ENCODE results near the gene AKR1C8. TPM values are rescaled to one million over a fixed set of nuclear protein-coding genes. Genes with fewer than 3 reads are reported as not detected.
"Not testable (repeated sequence)": the region's sequence is repeated elsewhere in the genome, so short reads cannot be mapped to it uniquely, and the experiment has no call there.

Gene AKR1C8
- total RNA-seq, 1 donor from 2014 or later = not detected

DNA sequence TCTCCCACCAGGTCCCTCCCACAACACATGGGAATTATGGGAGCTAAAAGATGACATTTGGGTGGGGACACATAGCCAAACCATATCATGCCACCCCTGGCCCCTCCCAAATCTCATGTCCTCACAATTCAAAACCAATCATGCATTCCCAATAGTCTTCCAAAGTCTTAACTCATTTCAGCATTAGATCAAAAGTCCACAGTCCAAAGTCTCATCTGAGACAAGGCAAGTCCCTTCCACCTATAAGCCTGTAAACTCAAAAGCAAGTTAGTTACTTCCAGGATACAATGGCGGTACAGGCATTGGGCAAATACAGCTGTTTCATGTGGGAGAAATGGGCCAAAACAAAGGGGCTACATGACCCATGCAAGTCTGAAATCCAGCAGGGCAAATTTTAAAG lies 24.8 kb upstream of the AKR1C8 start:
- not testable (repeated sequence) for H3K4me3 ChIP-seq (ENCODE audit: insufficient read depth, low read depth, low read length); FAIRE-seq; H3K4me1 ChIP-seq (ENCODE audit: insufficient read depth, low read length); H4K20me1 ChIP-seq (ENCODE audit: insufficient read depth, low read length); H3K27ac ChIP-seq (ENCODE audit: low read depth, low read length); H3K27ac Mint-ChIP-seq (ENCODE audit: unreplicated experiment); H3K9me3 Mint-ChIP-seq (ENCODE audit: unreplicated experiment); H3K9me3 ChIP-seq (ENCODE audit: insufficient read depth, low read depth, low read length); H3K4me3 Mint-ChIP-seq (ENCODE audit: unreplicated experiment); H3K36me3 ChIP-seq (ENCODE audit: insufficient read depth, low read length); H3K36me3 Mint-ChIP-seq (ENCODE audit: low read depth, unreplicated experiment); H3K27me3 Mint-ChIP-seq (ENCODE audit: low read depth, unreplicated experiment); H2AFZ ChIP-seq (ENCODE audit: low read depth, low read length); H3K9ac ChIP-seq (ENCODE audit: low read length); DNase-seq (ENCODE audit: low read depth); H3K79me2 ChIP-seq (ENCODE audit: insufficient read depth, low read length); H3K4me2 ChIP-seq (ENCODE audit: low read length); H3K4me1 Mint-ChIP-seq (ENCODE audit: low read depth, unreplicated experiment); H3K27me3 ChIP-seq (ENCODE audit: insufficient read depth, low read length)

DNA sequence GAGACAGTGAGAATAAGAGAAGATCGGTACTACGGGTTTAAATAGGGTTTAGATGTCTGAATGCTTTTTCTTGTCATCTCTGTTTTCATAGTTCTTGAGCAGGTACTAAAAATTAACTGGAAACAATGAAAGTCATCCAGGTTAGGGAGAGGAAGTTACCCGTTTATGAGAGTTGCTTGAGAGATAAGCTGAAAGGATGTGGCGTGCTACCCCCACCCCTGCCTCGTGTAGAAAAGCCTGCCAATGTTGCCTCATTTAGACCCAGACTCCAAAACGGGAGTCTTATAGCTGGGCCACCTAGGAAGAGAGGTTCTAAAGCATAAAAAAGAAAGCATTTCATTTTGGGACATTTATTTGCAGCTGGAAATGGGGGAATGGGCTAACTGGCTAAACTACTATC lies 21.8 kb upstream of the AKR1C8 start:
- no peaks in the 10 kb centered on the region for H3K36me3 ChIP-seq (ENCODE audit: insufficient read depth, low read length)
- no peak overlapping the region for H3K4me2 ChIP-seq (ENCODE audit: low read length)
- H4K20me1 ChIP-seq (ENCODE audit: insufficient read depth, low read length) = no peaks in the 10 kb centered on the region
- H3K27ac ChIP-seq (ENCODE audit: low read depth, low read length) = no peak overlapping the region
- Mint-ChIP-seq H3K9me3 (ENCODE audit: unreplicated experiment) (peaks cover 4% of the 10 kb centered on the region), H3K4me3 (ENCODE audit: unreplicated experiment) (no peak overlapping the region), H3K4me1 (ENCODE audit: low read depth, unreplicated experiment) (no peaks in the 10 kb centered on the region), H3K27me3 (ENCODE audit: low read depth, unreplicated experiment) (peaks cover 8% of the 10 kb centered on the region), H3K27ac (ENCODE audit: unreplicated experiment) (no peak overlapping the region), H3K36me3 (ENCODE audit: low read depth, unreplicated experiment) (no peaks in the 10 kb centered on the region)
- DNase-seq (ENCODE audit: low read depth) (no peak), FAIRE-seq (no peak)
- H3K9me3 ChIP-seq (ENCODE audit: insufficient read depth, low read depth, low read length) = no peaks in the 10 kb centered on the region
- no peak overlapping the region for H3K4me3 ChIP-seq (ENCODE audit: insufficient read depth, low read depth, low read length)
- no peaks in the 10 kb centered on the region for H3K4me1 ChIP-seq (ENCODE audit: insufficient read depth, low read length)
- H3K9ac ChIP-seq (ENCODE audit: low read length) = no peak overlapping the region
- no peaks in the 10 kb centered on the region for H3K27me3 ChIP-seq (ENCODE audit: insufficient read depth, low read length)
- TF ChIP-seq EZH2 (IDR thresholded peaks at IDR 0.05; ENCODE audit: insufficient read depth, low read length) = no peak
- TF ChIP-seq, protein P1, sequence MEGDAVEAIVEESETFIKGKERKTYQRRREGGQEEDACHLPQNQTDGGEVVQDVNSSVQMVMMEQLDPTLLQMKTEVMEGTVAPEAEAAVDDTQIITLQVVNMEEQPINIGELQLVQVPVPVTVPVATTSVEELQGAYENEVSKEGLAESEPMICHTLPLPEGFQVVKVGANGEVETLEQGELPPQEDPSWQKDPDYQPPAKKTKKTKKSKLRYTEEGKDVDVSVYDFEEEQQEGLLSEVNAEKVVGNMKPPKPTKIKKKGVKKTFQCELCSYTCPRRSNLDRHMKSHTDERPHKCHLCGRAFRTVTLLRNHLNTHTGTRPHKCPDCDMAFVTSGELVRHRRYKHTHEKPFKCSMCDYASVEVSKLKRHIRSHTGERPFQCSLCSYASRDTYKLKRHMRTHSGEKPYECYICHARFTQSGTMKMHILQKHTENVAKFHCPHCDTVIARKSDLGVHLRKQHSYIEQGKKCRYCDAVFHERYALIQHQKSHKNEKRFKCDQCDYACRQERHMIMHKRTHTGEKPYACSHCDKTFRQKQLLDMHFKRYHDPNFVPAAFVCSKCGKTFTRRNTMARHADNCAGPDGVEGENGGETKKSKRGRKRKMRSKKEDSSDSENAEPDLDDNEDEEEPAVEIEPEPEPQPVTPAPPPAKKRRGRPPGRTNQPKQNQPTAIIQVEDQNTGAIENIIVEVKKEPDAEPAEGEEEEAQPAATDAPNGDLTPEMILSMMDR (IDR thresholded peaks at IDR 0.05; ENCODE audit: insufficient read depth, low read depth, low read length) = no peak
- no peaks in the 10 kb centered on the region for H3K79me2 ChIP-seq (ENCODE audit: insufficient read depth, low read length)
- H2AFZ ChIP-seq (ENCODE audit: low read depth, low read length) = no peak overlapping the region

DNA sequence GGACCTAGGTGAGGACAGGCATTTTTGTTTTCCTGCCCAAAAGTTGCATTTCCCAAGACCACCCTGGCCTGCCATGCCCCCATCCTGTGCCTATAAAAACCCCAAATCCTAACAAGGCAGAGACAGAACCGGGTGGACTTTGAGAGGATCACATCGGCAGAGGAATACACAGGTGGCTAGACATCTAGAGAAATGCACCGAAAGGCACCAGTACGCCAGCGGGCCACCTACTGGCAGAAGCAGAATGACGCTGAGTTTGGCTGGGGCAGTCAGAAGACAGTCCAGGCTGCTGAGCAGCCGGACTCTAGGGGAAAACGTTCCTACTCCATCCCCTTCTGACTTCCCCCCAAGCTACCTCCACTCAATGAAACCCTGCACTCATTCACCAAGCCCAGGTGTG lies 14.4 kb upstream of the AKR1C8 start:
- FAIRE-seq = no peak

More for the DNA sequence above, 14.4 kb upstream of the AKR1C8 start:
- TF ChIP-seq, protein P1 (IDR thresholded peaks at IDR 0.05; ENCODE audit: insufficient read depth, low read depth, low read length) = no peak
- no peaks in the 10 kb centered on the region for H3K27me3 Mint-ChIP-seq (ENCODE audit: low read depth, unreplicated experiment)
- H3K27ac Mint-ChIP-seq (ENCODE audit: unreplicated experiment) = no peak overlapping the region
- no peaks in the 10 kb centered on the region for H3K36me3 ChIP-seq (ENCODE audit: insufficient read depth, low read length)
- H3K9ac ChIP-seq (ENCODE audit: low read length) = no peak overlapping the region
- no peaks in the 10 kb centered on the region for H3K27me3 ChIP-seq (ENCODE audit: insufficient read depth, low read length)
- H3K4me2 ChIP-seq (ENCODE audit: low read length) = no peak overlapping the region
- H3K9me3 Mint-ChIP-seq (ENCODE audit: unreplicated experiment) = no peaks in the 10 kb centered on the region
- H3K9me3 ChIP-seq (ENCODE audit: insufficient read depth, low read depth, low read length) = no peaks in the 10 kb centered on the region
- H4K20me1 ChIP-seq (ENCODE audit: insufficient read depth, low read length) = no peaks in the 10 kb centered on the region
- H3K4me3 Mint-ChIP-seq (ENCODE audit: unreplicated experiment) = no peak overlapping the region
- DNase-seq (ENCODE audit: low read depth) = no peak
- H3K36me3 Mint-ChIP-seq (ENCODE audit: low read depth, unreplicated experiment) = peaks cover under 1% of the 10 kb centered on the region
- H2AFZ ChIP-seq (ENCODE audit: low read depth, low read length) = no peak overlapping the region
- H3K4me3 ChIP-seq (ENCODE audit: insufficient read depth, low read depth, low read length) = no peak overlapping the region
- H3K79me2 ChIP-seq (ENCODE audit: insufficient read depth, low read length) = no peaks in the 10 kb centered on the region
- H3K27ac ChIP-seq (ENCODE audit: low read depth, low read length) = no peak overlapping the region
- H3K4me1 Mint-ChIP-seq (ENCODE audit: low read depth, unreplicated experiment) = no peaks in the 10 kb centered on the region
- no peaks in the 10 kb centered on the region for H3K4me1 ChIP-seq (ENCODE audit: insufficient read depth, low read length)
